GM19351 (cell line): Measurements from ENCODE around the gene ERF.
A peak's percentile ranks its signal among the peaks of the same experiment; 100 is the strongest.

Source experiments
- ATAC-seq: cut with Tn5 transposase; IDR thresholded peaks from one replicate; pipeline ENCODE4 v1.9.1; 2021; ENCODE audit warnings: mild to moderate bottlenecking, moderate library complexity; ENCODE audit not compliant: unreplicated experiment

Gene ERF

GRCh38 chr19:42217520-42218437 is 37.1 kb downstream of the ERF start, which contains the start of gene DEDD2:
Gene DEDD2 (minus strand): TSS chr19:42217677. CDS start chr19:42217007, 670 bp downstream.
- peak; percentile 74 for ATAC-seq

GRCh38 chr19:42216653-42217519 is 38.0 kb downstream of the ERF start:
- peak; percentile 4 for ATAC-seq

GRCh38 chr19:42214810-42215485 is 40.0 kb downstream of the ERF start:
- ATAC-seq, result no peak

- no peak for ATAC-seq
Observed at GRCh38 chr19:42212886-42213285, 42.0 kb downstream of the ERF start.

- ATAC-seq, result no peak
Observed at GRCh38 chr19:42208612-42209011, 46.3 kb downstream of the ERF start.

- no peak for ATAC-seq
Observed at GRCh38 chr19:42207767-42208271, 47.1 kb downstream of the ERF start.

- no peak for ATAC-seq
Observed at GRCh38 chr19:42206871-42207755, 47.8 kb downstream of the ERF start.

- ATAC-seq, result no peak
Observed at GRCh38 chr19:42204664-42205063, 50.3 kb downstream of the ERF start.

- no peak for ATAC-seq
Observed at GRCh38 chr19:42203700-42204099, 51.2 kb downstream of the ERF start.

GRCh38 chr19:42202290-42202880 is 52.5 kb downstream of the ERF start:
- no peak for ATAC-seq

- ATAC-seq, result no peak
Observed at GRCh38 chr19:42201489-42202289, 53.2 kb downstream of the ERF start.

GRCh38 chr19:42200116-42200715 is 54.7 kb downstream of the ERF start:
- no peak for ATAC-seq

- ATAC-seq, result peak; percentile 47
Observed at GRCh38 chr19:42199440-42200115, 55.4 kb downstream of the ERF start.

- ATAC-seq, result peak; percentile 38
Observed at GRCh38 chr19:42198676-42199439, 56.1 kb downstream of the ERF start.
